IPS-11a (cell line): Measurements from ENCODE around the gene CLDN6.

Source experiments
- H3K4me3 ChIP-seq: one replicate; pipeline ENCODE4 v1.5.1; 2013; ENCODE audit warnings: low read depth, low read length, control low read depth

CLDN6 gene

DNA sequence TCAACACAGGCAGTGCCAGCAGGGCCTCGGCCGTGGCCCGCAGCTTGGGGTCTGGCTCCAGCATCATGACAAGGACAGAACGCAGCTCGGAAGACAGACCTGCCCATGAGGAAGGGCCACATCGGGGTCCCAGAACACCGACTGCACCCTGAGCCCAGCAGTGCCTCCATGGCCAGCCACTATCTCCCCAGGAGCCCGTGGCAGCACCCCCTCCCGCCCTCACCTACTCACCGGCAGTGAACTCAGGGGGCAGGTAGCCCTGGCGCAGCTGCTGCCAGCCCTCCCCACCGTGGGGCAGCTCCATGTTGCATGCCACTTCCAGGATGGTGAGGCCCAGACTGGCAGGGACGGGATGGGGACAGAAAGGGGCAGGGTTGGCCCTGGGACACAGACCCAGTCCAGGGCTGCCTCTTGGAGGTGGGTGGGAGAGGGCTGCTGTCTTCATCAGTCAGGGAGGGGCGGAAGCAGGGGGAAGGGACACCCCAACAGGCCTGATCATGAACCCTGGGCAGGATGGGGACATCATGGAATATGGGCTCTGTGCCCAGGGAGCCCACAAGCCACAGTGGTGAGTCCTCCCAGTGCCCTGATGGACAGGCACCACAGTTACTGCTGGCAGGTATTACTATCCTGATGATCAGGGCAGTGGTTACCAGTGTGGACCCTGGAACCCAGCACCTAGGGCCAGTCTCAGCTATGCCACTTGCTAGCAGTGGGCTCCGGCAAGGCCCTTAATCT is 43.5 kb downstream of the CLDN6 start:
- no peak overlapping the region for H3K4me3 ChIP-seq

DNA sequence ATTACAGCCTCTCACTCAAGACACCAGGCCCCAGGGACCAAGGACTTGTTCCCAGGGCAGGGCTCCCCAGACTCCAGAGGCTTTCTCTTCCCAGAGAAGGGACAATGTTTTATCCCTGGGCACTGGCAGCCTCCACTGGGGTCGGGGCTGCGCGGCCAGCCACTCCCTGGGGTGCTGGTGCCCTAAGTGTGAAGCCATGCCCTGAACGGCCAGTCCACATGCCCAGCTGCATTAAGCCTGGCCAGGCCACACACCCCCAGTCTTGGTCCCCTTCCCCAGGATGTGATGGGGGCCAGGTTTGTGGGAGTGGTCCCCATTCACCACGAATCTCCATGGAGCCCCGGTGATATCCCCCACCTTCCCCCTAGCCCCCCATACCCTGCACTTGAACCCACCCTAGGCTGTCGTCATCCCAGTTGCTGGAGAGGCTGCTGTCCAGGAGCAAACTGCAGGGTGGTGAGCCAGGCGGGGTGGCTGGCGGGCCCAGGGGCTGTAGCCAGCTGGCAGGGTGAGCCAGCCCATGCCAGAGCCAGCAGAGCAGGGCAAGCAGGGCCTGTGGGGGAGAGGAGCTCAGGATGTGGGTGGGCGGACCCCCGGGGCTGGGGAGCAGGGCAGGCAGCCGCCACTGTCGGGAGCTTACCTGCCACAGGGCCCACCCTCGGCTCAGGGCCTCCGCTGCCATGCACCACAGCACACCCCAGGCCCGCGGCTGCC is 44.2 kb downstream of the CLDN6 start:
- no peak overlapping the region for H3K4me3 ChIP-seq

DNA sequence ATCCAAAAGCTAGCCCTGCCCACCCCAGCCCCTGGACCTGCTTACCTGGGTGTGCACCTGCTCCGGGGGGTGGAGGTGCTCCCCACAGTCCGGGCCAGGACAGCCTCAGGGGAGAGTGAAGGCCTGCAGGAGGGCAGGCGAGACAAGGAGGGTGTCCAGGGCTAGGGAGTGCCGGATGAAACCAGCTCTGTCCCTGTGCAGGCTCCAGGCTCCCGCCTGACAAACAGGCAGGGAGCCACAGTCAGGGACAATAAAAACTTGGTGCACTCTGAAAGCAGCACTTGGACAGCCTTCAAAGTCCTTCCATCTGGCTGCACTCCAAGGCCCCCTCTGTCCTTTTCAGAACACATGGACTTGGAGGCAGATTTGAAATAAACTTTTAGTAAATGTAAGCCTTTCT is 44.9 kb downstream of the CLDN6 start:
- H3K4me3 ChIP-seq, result no peak overlapping the region

- H3K4me3 ChIP-seq, result no peak overlapping the region
Measured at GRCh38 chr16:2971985-2972784, 45.8 kb downstream of the CLDN6 start.

- H3K4me3 ChIP-seq, result no peak overlapping the region
Measured at GRCh38 chr16:2971134-2971984, 46.6 kb downstream of the CLDN6 start.

DNA sequence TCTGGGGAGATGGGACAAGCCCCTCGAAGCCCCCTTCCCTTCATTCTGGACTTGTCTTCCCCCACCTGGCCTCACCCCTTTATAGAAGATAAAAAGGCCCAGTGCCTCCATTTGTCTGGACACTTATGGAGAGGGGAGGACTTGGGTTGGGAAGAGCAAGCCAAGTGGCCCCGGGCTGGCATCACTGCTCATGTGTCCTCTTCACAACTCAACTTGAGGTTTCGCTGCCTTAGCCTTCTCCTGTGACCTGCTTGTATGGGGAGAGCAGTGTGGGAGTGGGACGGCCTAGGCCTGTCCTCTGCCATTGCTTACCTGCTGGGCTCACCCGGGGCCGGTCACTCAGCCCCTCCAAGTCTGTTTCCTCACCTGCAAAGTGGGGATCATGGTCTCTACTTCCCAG is 47.4 kb downstream of the CLDN6 start:
- peak overlapping the region; percentile 85 for H3K4me3 ChIP-seq

DNA sequence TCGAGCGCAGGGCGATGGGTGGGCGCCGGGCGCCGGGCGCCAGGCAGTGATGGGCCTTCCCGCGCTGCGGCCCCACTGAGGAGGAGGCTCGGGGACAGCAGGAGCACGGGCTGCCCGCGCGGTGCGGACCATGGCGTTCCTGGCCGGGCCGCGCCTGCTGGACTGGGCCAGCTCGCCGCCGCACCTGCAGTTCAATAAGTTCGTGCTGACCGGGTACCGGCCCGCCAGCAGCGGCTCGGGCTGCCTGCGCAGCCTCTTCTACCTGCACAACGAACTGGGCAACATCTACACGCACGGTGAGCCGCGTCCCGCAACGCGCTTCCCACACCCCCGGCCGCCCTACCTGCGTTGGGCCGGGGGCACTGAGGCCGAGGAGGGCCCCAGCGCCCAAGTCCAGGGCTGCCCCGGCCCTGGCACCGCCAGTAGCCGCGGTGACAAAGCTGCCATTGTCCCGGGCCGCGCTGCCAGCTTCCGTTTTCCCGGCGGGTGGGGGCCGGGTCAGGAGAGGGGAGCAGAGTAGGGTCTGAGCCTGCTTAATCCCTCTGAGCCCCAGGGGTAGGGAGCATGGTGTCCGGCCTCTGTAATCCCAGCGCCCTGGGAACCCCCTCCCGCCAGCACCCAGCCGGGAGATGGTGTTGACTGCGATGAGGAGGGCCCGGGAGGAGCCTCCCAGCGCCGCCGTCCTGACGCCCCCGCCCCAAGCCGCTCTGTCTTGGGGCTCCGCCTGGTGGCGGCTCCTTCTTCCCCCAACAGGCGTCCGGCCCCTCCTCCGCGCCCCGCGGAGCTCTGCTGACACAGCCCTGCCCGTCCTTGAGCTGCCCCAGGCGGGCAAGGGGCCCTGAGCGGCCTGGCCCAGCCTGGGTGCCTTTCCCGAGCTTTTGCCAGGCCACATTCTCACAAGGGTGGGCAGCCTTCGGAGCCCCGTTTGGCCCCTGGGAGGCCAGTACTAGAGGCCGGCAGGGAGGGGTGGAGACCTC is 48.1 kb downstream of the CLDN6 start:
- peak overlapping the region; percentile 85 for H3K4me3 ChIP-seq

DNA sequence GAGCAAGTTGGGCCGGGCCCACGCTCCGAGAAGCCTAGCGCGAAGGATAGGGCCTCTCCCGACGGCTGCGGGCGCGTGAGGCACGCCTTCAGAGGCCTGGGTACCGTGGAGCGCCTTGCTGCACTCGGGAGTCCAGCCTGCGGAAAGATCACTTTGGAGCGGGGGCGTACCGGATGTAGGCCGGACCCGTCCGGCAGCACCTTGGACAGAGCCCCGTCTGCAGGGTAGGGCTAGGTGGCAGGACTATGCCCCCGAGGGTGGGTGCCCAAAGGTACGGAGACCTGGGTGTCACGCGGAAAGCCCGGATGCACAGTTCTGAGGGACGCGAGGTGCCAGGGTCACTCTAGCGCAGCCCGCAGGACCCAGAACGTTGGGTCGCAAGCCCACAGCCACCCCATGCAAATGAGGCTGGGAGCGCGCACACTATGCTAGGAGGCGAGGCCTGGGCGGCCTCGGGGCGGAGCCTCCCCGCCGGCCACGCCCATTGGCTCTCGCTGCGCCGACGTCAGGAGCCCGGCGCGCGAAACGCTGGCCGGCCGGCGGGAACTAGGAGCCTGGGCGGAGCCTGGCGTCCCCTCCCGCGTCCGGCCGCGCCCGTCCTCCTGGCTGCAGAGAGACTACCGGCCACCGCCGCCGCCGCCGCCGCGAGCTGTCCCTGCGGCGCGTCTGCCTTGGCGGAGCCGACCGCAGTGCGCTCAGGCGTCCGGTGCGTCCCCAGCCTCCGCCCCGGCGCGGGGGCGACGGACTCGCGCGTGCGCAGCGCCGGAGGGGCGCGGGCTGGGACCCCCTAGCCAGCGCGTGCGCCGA is 49.0 kb downstream of the CLDN6 start, which contains the start of gene PAQR4:
Gene PAQR4 (plus strand): TSS at position 611 of the 807 bp plus-strand sequence. CDS start 327 bp downstream, outside the sequence.
- peak within 1 kb of the TSS; percentile 85 for H3K4me3 ChIP-seq

DNA sequence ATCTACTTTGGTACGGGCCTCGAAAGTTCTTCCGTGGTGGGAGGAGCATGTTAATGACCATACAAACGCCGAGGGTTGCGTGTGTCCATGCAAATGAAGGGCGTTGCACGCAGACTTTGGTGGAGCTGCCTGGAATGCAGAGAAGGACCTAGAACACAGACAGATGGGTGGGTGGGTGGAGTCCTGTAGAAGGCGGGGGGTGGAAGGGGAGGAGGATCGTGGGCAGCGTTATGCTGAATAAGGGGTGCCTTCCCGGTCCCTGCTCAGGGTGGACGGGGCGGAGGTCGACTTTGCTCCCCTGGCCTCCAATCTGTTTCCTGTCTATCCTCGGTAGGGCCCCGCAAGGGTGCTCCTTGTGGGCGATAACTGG is 49.6 kb downstream of the CLDN6 start:
- peak overlapping the region; percentile 85 for H3K4me3 ChIP-seq

- H3K4me3 ChIP-seq, result no peak overlapping the region
Measured at GRCh38 chr16:2967721-2968161, 50.2 kb downstream of the CLDN6 start.

DNA sequence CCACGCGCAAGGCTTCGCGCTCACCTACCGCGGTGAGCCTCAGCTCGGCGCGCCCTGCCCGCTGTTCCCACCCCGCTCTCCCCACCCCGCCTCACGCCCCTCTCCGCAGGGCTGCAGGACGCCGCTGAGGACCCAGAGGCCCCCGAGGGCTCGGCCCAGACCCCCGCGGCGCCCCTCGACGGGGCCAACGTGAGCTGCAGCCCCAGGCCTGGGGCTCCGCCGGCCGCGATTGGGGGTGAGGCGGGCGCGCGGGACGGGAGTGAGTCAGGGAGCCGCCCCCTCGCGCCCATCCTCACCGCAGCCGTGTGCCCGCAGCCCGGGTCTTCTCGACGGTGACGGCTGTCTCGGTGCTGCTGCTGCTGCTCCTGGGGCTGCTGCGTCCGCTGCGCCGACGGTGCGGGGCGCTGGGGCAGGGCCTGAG is 50.8 kb downstream of the CLDN6 start:
- H3K4me3 ChIP-seq, result no peak overlapping the region

DNA sequence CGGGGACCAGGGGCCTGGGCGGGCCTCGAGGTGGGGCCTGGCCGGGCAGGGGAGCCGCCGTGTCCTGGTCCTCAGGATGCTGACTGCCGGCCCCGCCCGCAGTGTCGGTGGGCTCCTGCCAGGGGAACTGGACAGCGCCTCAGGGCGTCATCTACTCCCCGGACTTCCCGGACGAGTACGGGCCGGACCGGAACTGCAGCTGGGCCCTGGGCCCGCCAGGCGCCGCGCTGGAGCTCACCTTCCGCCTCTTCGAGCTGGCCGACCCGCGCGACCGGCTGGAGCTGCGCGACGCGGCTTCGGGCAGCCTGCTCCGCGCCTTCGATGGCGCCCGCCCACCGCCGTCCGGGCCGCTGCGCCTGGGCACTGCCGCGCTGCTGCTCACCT is 51.2 kb downstream of the CLDN6 start:
- H3K4me3 ChIP-seq, result no peak overlapping the region

DNA sequence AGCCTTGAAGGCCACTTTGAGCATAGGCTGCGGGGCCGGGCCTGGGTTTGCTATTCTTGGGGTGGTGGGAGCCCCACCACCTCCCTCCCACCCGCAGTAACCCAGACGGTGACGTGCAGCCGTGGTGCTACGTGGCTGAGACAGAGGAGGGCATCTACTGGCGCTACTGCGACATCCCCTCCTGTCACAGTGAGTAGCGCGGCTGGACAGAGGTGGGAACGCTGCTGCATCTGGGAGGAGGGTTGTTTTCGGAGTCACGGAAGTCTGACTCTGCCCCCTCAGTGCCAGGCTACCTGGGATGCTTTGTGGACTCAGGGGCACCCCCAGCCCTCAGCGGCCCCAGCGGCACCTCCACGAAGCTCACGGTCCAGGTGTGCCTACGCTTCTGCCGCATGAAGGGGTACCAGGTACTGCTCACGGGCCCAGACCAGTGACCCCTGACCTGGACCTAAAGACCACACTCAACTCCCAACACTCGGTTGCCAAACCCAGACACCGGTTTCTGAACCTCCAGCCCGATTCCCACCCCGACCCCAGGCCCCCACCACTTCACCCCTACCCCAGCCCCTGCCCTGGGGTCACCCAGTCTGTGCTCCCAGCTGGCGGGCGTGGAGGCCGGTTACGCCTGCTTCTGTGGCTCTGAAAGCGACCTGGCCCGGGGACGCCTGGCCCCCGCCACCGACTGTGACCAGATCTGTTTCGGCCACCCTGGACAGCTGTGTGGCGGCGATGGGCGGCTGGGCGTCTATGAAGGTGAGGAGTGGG is 51.8 kb downstream of the CLDN6 start:
- no peak overlapping the region for H3K4me3 ChIP-seq
